Limb (tissue), 2 donors: ENCODE data around the gene UBE2Z.
"Not testable (repeated sequence)": the region's sequence is repeated elsewhere in the genome, so short reads cannot be mapped to it uniquely, and the experiment has no call there.

Experiments used
- DNase-seq, 2 donors: peaks; one replicate each; pipeline ENCODE4 v3.0.0-alpha.2; 2016; ENCODE audit errors: extremely low spot score in 2 of 2

The UBE2Z gene

DNA sequence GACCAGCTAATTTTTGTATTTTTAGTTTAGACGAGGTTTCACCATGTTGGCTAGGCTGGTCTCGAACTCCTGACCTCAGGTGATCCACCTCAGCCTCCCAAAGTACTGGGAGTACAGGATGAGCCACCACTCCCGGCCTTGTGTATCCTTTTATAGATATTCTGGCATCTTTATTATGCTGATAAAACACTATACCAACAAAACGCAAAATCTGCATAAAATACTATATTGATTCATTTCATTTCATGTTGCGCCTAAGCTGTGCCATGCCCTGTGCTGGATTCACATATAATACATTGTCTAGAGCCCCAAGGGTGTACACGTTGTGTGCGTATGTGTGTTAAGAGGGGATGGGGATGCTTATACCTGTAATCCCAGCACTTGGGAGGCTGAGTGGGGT is 3.8 kb upstream of the UBE2Z start:
- DNase-seq = no peak

DNA sequence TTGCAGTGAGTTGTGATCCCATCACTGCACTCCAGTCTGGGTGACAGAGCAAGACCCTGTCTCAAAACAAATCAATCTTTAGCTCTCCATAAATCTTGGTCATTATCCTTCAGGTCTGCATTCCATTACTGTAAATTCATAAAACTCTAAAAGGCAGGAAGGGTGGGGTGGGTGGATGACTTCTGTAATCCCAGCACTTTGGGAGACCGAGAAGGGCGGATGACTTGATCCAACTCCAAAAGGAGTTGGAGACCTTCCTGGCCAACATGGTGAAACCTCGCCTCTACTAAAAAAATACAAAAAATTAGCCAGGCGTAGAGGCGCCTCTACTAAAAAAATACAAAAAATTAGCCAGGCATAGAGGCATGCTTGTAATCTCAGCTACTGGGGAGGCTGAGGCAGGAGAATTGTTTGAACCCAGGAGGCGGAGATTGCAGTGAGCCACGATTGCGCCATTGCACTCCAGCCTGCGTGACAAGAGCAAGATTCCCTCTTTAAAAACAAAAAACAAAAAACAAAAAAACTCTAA is 2.2 kb upstream of the UBE2Z start:
- DNase-seq = no peak

DNA sequence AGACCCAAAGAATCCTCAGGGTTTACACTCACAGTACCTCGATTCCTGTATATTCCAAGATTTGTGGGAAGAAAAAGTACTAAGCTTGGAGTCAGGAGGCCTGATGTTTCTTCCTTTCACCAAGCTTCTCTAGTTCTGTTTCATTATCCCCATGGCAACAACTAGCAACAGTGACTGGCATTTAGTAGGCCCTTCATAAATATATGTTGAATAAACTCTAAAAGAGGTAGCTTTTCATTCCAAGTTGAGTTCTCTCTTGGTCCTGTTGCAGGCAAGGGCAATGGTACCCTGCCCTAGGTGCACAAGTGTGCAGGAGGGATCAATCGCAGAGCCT is 527 bp upstream of the UBE2Z start:
- DNase-seq = peak in 1 of 2 donors; percentile 56

DNA sequence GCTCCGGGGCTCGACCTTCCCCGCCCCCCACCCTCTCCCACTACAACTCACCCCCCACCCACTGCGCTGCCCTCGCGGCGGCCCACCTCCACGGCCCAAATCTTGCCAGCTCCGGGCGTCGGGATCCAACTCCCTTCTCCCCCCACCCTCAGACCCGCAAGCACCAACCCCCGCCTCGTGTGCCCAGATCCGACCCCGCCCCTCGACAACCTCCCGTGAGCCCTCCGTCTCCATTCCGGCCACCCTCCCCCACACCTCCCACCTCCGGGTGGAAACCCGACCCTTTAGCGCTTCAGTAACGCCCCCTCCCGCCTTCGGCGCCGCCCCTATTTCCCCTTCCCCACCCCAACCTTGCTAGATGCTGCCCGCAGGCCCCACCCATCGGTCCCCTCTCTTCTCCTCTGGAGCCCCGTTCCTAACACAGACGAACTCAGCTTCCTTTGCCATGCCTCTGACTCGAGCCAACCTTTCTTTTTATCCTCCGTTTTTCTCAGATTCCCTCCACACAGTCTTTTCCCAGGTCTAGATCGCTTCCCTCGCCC is 717 bp downstream of the UBE2Z start:
- DNase-seq = peak; percentile 93 to 96

DNA sequence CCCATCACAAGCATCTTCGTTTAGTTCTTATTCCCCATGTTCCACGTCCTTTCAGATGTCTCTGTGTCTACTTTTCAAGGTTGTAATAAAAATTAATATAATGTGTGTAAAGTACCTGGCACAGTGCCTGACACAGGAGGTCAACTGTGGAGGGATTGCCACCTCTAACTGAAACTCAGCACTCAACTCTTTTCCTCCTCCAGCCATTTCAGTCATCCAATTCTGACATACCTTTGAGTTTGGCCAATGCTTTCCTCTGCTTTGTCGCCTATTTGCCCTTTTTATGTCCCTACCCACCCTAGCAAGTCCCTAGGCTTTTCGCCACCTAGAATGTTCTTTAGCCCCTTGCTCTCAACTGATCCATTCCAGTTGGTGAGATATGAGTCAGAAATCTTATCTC is 1.6 kb downstream of the UBE2Z start:
- no peak for DNase-seq

DNA sequence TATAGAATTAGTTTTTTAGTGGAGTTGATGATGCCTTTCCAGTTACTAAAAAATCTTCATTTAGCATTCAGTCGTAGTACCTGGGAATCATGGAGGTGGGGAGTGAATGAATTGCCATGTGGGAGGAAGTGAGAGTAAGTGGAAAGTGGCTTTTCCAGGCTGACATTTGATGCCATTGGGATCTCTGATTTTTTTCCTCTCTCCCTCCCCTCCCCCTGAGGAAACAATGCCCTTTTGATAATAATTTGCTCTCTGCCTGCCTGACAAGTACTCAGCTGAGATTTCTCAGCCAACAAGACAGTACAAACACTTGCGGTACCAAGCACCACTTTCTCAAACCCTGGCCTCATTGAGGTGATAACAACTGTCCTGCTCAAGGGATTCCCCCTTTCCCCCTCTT is 2.2 kb downstream of the UBE2Z start:
- no peak for DNase-seq

DNA sequence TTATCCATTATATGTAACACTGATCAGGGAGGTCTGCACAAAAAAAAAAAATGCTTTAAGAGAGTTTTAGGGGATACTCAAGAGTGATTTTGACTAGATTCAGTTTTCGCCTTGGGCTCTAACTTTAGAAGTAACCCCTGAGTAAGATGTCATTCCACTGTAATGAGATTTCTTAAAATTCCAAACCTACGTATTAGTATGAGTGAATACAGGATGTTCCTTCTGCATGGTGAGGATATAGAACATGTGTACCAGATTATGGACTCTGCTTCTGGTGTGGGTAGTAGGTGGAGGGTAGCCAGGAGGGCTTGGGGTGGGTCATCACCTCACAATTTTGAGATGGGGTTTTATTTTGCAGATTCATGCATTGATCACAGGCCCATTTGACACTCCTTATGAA is 4.3 kb downstream of the UBE2Z start:
- DNase-seq = no peak

DNA sequence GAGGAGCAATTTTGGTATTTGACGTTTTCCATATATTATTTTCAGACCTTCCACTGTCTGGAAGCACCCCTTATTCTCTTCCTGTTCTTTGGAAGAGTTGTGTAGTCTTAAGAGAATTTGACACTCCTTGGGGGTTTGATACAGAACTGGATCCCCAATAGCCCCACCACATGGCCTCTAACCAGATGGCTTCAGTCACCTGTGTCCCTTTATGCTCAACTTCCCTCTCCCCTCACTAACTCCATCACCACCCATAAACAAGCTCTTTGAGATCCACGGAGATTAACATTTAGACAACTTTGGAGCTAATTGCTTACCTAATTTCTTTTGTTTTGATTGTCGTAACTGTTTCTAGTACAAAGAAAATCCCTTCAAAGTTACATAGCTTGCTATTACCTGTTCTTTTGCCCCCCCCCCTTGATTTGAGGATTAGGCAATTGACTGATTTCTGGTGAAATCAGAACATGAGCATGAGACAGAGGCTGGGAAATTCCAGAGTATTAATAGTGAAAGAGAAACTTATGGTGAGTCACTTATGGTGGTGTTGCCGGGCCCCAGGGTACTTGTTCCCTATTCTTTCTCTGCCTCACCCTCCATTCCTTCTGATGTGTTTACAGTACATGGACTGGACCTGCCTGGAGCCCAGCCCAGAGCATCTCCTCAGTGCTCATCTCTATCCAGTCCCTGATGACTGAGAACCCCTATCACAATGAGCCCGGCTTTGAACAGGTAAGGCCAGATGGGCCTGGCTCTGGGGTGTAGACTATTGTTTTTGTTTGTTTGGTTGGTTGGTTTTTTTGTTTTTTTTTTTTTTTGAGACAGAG is 7.5 kb downstream of the UBE2Z start:
- no peak for DNase-seq

DNA sequence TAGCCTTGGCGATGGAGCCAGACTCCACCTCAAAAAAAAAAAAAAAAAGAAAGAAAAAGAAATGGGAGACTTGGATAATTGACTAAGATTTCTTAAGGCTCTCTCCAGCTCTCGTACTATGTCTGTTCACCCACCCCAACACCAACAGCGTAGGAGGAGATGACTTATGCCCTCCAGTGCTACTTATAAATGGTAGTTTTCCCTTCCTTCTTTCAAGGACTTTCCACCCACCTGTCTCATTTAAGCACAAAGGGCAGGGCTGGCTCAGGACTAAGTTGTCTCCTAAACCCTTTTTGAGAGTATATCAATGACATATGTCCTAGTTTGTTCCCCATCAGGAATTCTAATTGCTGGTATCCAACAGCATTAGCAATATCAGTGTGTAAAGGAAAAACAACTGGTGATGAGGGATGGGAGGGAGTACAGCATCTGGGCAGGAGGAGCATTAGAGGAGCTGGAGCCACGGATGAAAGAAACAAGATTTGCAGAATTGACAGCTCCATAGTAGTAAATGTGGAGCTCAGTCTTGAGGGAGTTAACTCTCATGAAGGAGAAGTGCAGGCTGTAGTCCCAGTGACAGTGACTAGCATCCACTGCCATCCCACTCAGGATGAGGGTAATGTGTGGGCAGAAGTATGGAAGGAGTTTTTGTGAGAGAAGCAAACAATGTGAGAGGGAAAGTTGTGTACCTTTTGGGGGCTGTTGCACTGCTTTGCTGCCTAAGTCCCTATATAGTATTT is 17.2 kb downstream of the UBE2Z start:
- no peak for DNase-seq

DNA sequence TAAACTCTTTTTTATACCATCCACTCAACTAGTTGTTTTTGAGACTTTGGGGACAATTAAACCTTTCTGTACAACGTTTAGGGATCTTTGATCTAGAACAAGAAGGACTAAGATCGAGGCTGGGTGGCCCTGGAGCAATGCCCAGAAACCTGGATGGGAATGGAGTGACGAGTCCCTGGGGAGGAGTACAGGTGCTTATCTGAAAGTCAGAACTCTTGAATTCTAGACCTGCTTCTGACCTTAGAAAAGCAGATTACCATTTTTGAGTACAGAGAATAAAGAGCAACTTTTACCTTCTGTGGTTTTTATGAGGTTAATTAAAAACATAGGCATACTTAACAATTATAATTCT is 17.8 kb downstream of the UBE2Z start:
- no peak for DNase-seq

DNA sequence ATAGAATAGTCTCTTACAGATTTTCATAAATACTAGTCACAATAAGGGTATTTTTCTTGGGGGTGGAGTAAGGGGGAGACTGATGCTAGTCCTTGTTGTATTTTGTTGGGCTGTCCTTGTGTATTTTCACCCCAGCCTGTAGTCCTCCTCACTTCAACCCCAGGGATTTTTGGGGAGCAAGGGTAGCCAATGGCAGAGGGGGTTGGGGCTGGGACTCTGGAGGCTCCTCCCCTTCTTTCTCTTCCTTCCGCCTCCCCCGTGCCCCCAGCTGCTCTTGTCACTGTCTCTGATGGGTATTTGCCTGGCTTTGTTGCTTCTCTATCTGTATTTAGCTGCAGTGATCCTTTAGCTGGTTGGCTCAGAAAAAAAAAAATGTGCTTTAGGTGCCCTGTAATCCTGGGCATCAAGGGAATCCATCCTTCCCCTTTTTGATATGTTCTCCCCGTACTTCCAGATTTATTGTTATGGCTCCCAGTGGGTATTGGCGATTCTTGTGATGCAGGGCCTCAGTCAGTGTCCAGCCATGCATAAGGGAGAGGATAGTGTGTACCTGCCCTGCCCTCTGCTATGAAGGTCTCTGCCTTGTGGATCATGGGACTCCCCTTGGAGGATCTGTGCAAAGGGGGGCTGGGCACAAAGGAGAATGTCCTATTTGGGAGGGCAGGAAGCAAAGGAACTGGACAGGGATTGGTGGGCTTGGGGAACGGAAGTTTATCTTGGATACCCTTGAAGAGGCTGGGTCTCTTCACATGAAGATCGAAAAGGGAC is 20.0 kb downstream of the UBE2Z start:
- DNase-seq = no peak

DNA sequence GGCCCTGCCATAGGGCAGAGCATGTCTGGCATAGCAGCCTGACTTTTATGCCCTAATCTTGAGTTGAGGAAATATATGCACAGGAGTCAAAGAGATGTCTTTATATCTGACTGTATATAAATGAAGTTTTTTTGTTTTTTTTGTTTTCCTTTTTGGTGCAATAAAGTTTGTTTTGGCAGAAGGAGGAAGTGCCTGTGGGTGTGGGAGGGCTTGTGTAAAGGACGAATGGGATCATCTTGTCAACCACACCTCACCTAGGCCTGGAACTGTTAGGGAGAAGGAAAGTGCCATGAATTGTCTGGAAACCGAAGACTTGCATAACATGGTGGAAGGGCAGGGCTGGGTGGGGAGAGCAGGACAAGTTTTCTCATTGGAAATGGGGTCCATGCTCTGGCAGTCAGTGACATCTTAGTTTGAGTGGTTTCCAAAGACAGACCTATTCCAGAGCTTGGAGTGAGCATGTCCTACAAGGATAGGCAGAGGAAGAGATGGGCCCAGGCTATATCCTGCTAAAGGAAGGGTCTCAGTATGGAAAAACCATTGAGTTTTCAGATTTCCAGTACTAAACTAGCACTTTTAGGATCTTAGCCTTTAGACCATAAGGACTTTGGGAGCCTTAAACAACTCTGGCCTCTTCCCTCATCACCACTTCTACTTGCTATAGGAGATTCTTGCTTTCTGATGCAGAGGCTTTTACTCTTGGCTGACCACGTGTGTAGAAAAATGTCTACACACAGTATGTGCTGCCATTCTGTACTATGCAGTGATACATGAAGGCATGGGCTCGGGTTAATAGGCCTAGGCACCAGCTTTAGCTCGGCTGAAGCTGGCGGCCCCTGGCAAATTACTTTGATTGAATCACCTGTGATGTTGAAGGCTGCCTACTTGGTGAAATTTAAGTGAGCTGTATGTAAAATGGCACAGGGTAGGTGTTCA is 20.9 kb downstream of the UBE2Z start:
- DNase-seq = no peak

DNA sequence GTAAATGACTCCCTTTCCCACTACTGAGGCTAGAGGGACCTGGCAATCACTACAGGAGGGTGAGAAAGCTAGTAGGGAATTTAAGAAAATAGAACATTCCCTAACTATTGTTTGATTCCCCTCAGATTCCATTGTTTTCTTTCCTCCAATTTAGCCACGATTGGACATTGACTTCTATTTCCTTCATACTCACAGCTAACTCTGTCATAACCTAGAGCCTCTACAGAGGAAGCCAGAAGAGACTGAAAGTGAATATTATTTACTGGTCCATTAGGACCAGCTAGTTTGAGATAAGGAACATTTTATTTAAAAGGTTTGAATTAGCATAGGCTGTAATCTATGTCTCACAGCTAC is 21.6 kb downstream of the UBE2Z start:
- no peak for DNase-seq

DNA sequence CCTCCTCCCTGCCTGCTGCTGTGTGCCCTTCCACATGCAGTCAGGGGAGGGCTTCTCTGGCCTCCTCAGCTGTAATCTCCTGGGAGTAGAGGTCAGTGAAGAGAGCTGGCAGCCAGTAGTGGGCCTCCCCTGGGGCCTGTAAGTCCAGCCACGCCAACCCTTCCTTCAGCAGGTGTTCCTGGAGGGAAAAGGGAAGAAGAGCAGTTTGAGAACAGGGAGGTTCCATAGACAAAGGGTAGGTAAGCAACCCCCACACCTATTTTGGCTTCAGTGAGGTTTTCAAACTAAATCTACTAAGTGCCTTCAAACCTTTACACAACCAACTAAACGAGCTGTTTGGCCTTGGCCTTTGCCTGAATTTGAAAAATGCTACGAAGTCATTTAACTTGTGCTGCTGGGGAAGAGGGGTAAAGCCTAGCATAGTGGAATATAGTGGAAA is 22.2 kb downstream of the UBE2Z start:
- DNase-seq = no peak

DNA sequence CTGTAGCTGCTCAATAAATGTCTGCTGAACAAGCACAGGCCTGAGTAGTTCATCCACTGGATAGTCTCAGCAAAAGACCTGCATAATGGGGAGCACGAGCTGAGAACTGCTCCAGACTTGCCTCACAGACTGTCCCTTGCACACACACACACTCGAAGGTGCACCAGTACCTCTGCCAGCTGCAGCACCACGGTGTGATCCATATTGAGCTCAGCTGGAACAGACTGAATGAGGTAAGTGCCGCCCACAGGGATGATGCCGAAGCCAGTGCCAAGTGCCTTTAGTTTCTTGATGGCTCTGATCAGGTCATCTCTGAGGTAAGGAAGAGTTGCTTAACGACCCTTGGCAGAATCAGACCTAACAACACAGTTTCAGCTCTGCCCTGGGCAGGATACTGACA is 24.8 kb downstream of the UBE2Z start:
- no peak for DNase-seq

DNA sequence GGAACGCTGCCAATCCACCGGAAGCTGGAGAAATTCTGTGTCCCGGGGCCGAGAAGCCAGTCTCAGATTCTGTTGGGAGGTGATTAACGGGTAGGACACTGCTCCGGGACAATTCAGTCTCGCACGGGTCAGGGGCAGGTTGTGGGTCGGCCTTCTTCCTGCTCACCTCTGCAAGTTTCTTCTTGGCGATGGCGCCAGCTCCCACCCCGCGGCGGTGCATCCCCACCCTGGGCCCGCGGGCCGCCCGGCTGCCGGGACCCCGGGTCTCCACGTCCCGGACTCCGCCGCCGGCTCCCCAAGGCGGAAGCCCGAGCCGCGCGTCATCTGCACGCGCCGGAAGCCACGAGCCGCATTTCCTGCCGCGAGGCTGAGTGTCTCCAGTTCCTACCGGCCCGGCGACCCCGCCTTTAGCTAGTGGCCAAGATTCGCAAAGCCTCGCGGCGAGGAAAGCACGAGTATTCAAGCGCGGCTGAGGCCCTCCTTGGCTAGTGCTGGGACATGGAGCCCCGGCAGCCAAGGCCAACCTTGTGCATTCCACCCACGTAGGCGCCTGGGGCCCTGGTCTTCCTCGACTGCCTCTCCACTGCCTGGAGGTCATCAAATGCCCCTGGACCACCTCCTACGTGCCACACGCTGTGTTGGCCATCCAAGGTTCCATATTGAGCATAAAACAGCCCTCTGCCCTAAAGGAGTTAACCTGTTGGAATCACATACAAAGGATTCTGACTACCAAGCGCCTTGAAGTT is 36.5 kb downstream of the UBE2Z start, which contains the start of gene SNF8:
Gene SNF8, minus strand, starts transcription at position 328 of the 746 bp plus-strand sequence. Its CDS starts 108 bp downstream, at position 220.
- peak; percentile 91 to 97 for DNase-seq

DNA sequence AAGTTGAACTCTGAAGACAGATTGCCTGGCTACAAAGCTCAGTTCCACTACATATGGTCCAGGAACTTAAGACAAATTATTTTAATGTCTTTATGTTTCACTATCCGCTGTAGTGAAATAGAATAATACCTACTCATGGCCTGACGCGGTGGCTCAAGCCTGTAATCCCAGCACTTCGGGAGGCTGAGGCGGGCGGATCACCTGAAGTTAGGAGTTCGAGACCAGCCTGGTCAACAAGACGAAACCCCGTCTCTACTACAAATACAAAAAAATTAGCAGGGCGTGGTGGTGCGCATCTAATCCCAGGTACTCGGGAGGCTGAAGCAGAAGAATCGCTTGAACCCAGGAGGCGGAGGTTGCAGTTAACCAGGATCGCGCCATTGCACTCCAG is 37.0 kb downstream of the UBE2Z start:
- DNase-seq = not testable (repeated sequence)

DNA sequence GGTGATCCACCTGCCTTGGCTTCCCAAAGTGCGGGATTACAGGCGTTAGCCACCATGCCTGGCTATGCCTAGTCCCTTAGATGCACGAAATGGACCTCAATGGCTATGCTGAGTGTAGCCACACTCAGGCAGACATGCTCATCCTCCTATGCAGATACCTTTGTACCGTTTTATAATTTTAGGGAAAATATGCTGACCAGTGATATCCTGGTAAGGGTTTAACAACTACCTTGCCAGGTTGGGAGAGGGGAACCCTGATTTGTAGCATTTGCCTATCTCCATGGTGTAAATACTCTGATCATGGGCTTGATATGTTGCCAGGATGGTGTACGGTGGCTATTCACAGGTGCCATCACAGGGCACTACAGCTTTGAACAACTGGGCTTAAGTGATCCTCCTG is 43.4 kb downstream of the UBE2Z start:
- DNase-seq = no peak

DNA sequence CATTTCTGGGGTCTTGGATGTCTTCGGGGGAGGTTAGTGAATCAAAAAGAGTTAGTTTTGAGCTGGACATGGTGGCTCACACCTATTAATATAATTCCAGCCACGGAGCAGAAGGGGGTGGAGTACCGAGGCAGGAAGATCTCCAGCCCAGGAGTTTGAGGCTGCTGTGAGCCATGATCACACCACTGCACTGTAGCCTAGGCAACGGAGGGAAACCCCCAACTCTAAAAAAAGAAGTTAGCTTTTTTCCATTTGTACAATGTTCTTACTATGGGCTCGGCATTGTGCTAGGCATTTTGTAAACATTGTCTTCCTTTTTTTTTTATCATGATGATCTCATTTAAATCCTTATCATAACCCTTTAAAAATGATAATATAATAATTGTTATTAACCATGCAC is 44.7 kb downstream of the UBE2Z start:
- no peak for DNase-seq

DNA sequence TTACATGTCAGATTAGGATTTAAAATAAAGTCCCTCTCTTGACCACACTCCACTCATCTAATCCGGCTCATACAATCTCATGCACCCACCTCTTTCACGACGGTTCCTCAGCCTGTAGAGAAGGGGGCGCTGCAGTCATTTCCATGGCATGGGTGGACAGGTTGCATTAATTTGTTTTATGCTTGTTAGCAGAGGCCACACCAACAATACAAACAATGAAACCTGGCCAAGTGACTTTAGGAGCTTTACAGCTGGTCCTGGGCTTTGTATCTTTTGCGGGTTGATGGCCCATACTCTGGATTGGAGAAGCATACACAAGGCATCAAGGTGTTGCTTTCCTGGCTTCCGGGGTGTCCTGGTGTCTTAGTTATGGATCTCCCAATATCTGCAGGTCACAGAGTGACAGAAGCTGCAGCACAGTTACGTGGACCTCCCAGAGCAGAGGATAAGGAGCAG is 46.1 kb downstream of the UBE2Z start:
- DNase-seq = no peak
